Epithelial cell of proximal tubule (primary cell): ENCODE measurements around the gene TGFB1I1. TPM values are rescaled to one million over a fixed set of nuclear protein-coding genes. Genes with fewer than 3 reads are reported as not detected.

Experiments used
- DNase-seq: peaks from one replicate; pipeline ENCODE4 v3.0.0-alpha.2; 2011; ENCODE audit warnings: low read depth
- H3K4me3 ChIP-seq: 2 replicates; pipeline ENCODE4 v1.5.1; 2011; ENCODE audit warnings: low read depth, mild to moderate bottlenecking, low read length
- CTCF ChIP-seq: conservative IDR thresholded peaks from 2 replicates; pipeline ENCODE4 v1.5.1; 2012; ENCODE audit warnings: low read depth, mild to moderate bottlenecking, low read length
- total RNA-seq: library from RNA; depleted of rRNA; stranded (reverse); fragments of >200 nt; gene quantifications from 2 replicates; pipeline ENCODE4 v1.2.3, GENCODE V29; 2015

TGFB1I1 gene
- total RNA-seq = 56.8 and 62.2 TPM in 2 replicates

DNA sequence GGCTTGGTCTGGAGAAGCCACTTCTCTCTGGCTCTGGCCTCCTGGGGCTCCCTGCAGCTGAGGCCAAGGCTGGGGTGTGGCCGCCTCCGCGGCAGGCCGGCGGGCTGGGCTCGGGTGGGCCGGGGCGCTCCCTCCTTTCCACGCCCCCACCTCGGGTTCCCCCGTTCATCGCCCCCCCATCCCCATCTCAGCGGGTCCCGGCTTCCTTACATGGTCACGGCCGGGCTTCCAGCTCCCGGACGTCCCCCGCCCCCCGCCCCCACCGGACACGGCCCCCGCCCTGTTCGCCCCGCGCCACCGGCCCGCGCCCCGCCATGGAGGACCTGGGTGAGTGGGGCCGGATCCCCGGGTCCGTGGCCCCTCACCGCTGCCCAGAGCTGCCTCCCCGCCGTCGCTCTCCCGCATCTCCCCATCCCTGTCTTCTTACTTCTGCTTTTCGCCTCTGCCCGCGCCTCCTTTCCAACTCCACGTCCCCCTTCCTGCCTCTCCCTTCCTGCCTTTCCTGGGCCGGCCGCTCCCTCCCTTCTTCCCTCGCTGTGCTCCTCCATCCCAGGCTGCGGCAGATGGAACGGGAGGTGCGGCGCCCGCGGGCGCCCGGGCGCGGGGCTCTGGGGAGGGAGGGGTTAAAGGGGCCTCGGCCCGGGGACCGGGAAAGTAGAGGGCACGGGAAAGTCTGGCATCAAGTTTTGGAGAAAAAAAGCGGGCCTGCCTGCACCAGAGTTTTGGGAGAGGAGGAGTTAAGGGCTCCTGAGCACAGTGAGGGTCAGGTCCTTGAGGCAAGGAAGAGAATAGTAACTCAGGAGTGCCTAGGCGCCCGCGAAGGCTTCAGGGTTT, at the start of gene TGFB1I1:
Gene TGFB1I1, plus strand, starts transcription at position 278 of the 834 bp plus-strand sequence. Its CDS starts 37 bp downstream, at position 315.
- DNase-seq = no peak
- H3K4me3 ChIP-seq = peak within 1 kb of the TSS; percentile 78
- no peak for TF ChIP-seq CTCF

GRCh38 chr16:31423241-31423640, 48.7 kb upstream of the TGFB1I1 start:
- no peak for TF ChIP-seq CTCF
- H3K4me3 ChIP-seq = no peak overlapping the region
- DNase-seq = no peak

DNA sequence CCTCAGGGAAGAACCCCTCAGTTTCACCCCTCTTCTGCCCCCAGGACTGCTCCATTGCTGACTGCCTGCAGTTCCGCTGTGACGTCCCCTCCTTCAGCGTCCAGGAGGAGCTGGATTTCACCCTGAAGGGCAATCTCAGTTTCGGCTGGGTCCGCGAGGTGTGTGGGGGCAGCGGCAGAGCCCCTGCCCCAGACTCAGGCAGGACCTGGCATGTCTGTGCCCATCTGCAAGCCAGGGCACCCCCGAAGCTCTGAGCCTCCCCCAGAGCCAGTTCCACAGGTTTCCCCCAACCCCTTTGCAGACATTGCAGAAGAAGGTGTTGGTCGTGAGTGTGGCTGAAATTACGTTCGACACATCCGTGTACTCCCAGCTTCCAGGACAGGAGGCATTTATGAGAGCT, 48.2 kb upstream of the TGFB1I1 start:
- no peak overlapping the region for H3K4me3 ChIP-seq
- no peak for TF ChIP-seq CTCF
- DNase-seq = no peak

- no peak for DNase-seq
- TF ChIP-seq CTCF = no peak
- H3K4me3 ChIP-seq = peak overlapping the region; percentile 44
Observed at GRCh38 chr16:31427441-31428278, 44.3 kb upstream of the TGFB1I1 start.

DNA sequence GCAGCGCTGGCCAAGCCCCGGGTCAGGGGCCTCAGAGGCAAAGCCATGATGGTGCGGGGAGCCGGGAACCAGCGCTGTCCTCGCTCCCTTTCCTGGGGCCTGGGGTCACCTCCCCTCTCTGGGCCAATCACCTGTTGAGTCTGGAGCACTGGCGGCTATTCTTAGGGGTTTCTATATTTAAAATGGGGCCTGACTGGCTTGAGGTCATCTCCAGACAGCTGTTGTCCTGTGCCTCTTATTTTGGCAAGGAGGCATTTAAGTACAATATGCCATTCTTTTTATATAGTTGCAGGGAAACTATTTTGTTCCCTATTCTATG, 43.7 kb upstream of the TGFB1I1 start, which contains the start of gene COX6A2:
Gene COX6A2, minus strand, starts transcription at position 82 of the 319 bp plus-strand sequence. Its CDS starts 35 bp downstream, at position 47.
- peak within 1 kb of the TSS; percentile 44 for H3K4me3 ChIP-seq
- DNase-seq = no peak
- no peak for TF ChIP-seq CTCF

DNA sequence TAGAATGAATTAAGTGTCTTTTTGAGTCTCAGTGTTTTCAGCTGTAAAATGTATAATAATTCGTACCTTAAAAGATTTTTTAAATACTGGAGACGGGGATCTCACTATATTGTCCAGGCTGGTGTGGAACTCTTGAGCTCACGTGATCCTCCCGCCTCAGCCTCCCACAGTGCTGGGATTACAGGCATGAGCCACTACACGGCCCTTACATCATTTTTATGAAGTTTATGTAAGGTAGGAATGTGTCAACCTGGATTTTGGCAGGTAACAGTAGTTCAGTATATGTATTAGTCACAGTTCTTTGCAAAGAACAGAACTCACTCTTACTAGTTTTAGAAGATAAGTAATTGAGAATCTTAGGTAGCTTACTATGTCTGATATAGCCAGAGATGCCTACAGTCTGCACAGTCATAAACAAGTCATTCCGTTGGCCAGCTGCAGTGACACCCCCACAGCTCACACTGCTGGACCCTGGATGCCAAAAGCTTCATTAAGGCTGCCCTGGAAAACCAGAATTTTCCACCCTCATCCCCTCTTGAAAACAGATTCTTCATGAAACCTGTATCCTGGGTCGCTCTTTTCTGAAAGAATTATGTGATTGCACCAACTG, 43.2 kb upstream of the TGFB1I1 start:
- no peak overlapping the region for H3K4me3 ChIP-seq
- TF ChIP-seq CTCF = no peak
- no peak for DNase-seq
